ENCODE measurements around the gene GCNT1. TPM values are rescaled to one million over a fixed set of nuclear protein-coding genes. Genes with fewer than 3 reads are reported as not detected.

GCNT1 gene
- total RNA-seq, 2 experiments from 2014 or later = 3.5 to 4.9 TPM

GRCh38 chr9:76441551-76442322 is 17.2 kb upstream of the GCNT1 start:
- ATAC-seq = peak; percentile 82

GRCh38 chr9:76443887-76444286 is 15.1 kb upstream of the GCNT1 start:
- intact Hi-C loops (cut with micrococcal nuclease) = no loop called here

More at GRCh38 chr9:76441551-76442322, 17.2 kb upstream of the GCNT1 start:
- Mint-ChIP-seq H3K4me3 (peak overlapping the region; percentile 61), H3K36me3 (ENCODE audit: low read depth) (peaks cover 1% of the 10 kb centered on the region), H3K27ac (peak overlapping the region; percentile 87), H3K4me1 (ENCODE audit: low read depth) (peaks cover 46% of the 10 kb centered on the region), H3K27me3 (peaks cover 3% of the 10 kb centered on the region), H3K9me3 (peaks cover 3% of the 10 kb centered on the region)
- no peak for TF ChIP-seq CTCF (IDR thresholded peaks at IDR 0.05)
- POLR2A ChIA-PET = interaction anchor here (0.9 kb wide), 1 partner anchor 15 kb away, joined by 3 read pairs; no protein-coding TSS in a partner anchor
- intact Hi-C loops (cut with micrococcal nuclease) = no loop called here
- DNase-seq = peak; percentile 67
- CTCF ChIA-PET = interaction anchor here (0.7 to 3.0 kb wide), 8 partner anchors 10 to 263 kb away, joined by 3 to 13 read pairs (median 4); partner anchors contain the start of gene RFK

GRCh38 chr9:76444322-76444929 is 14.6 kb upstream of the GCNT1 start:
- H3K27me3 Mint-ChIP-seq = peaks cover 3% of the 10 kb centered on the region
- H3K4me3 Mint-ChIP-seq = peak overlapping the region; percentile 11
- H3K36me3 Mint-ChIP-seq (ENCODE audit: low read depth) = peaks cover 1% of the 10 kb centered on the region
- ATAC-seq (no peak), DNase-seq (no peak)
- TF ChIP-seq CTCF (IDR thresholded peaks at IDR 0.05) = no peak
- ChIA-PET POLR2A (no interaction called here), CTCF (interaction anchor here (0.6 to 2.3 kb wide), 8 partner anchors 13 to 295 kb away, joined by 3 to 12 read pairs (median 3); partner anchors contain the start of gene RFK)
- no peak overlapping the region for H3K27ac Mint-ChIP-seq
- intact Hi-C loops (cut with micrococcal nuclease) = no loop called here
- peaks cover 29% of the 10 kb centered on the region for H3K4me1 Mint-ChIP-seq (ENCODE audit: low read depth)
- H3K9me3 Mint-ChIP-seq = peaks cover 3% of the 10 kb centered on the region

More at GRCh38 chr9:76443887-76444286, 15.1 kb upstream of the GCNT1 start:
- TF ChIP-seq CTCF (IDR thresholded peaks at IDR 0.05) = no peak
- H3K36me3 Mint-ChIP-seq (ENCODE audit: low read depth) = peaks cover 1% of the 10 kb centered on the region
- ATAC-seq (no peak), DNase-seq (no peak)
- H3K27ac Mint-ChIP-seq = no peak overlapping the region
- peaks cover 3% of the 10 kb centered on the region for H3K9me3 Mint-ChIP-seq
- H3K27me3 Mint-ChIP-seq = peaks cover 3% of the 10 kb centered on the region
- H3K4me1 Mint-ChIP-seq (ENCODE audit: low read depth) = peaks cover 33% of the 10 kb centered on the region
- peak overlapping the region; percentile 33 for H3K4me3 Mint-ChIP-seq
- ChIA-PET POLR2A (no interaction called here), CTCF (interaction anchor here (0.6 to 2.3 kb wide), 3 partner anchors 215 to 262 kb away, joined by 3 to 12 read pairs (median 3); no protein-coding TSS in a partner anchor)

- H3K27me3 Mint-ChIP-seq = peaks cover 3% of the 10 kb centered on the region
- DNase-seq (no peak), ATAC-seq (no peak)
- ChIA-PET POLR2A (no interaction called here), CTCF (interaction anchor here (0.6 to 4.1 kb wide), 8 partner anchors 10 to 579 kb away, joined by 3 to 44 read pairs (median 3); no protein-coding TSS in a partner anchor)
- no peak overlapping the region for H3K4me3 Mint-ChIP-seq
- H3K36me3 Mint-ChIP-seq (ENCODE audit: low read depth) = peaks cover 1% of the 10 kb centered on the region
- H3K27ac Mint-ChIP-seq = no peak overlapping the region
- no peak for TF ChIP-seq CTCF (IDR thresholded peaks at IDR 0.05)
- H3K4me1 Mint-ChIP-seq (ENCODE audit: low read depth) = peaks cover 21% of the 10 kb centered on the region
- peaks cover 3% of the 10 kb centered on the region for H3K9me3 Mint-ChIP-seq
- intact Hi-C loops (cut with micrococcal nuclease) = loop anchor here (2.0 kb wide), 1 partner anchor 259 kb away; no protein-coding TSS in a partner anchor
Measured at GRCh38 chr9:76445976-76446375, 13.0 kb upstream of the GCNT1 start.
